ENCODE results near the gene GASK1A.

The GASK1A gene

GRCh38 chr3:43023746-43024145, 44.6 kb downstream of the GASK1A start:
- peak overlapping the region; percentile 62 for H2AFZ ChIP-seq (ENCODE audit: low read depth, low read length)
- no peaks in the 10 kb centered on the region for H3K79me2 ChIP-seq (ENCODE audit: low read length)
- no peaks in the 10 kb centered on the region for H3K36me3 ChIP-seq (replicated peaks; ENCODE audit: low read depth, low read length)
- no peaks in the 10 kb centered on the region for H3K9me3 ChIP-seq (ENCODE audit: insufficient read depth, low read length)
- H3K4me2 ChIP-seq (ENCODE audit: low read length): peak overlapping the region; percentile 64
- no peaks in the 10 kb centered on the region for H4K20me1 ChIP-seq (ENCODE audit: insufficient read depth, low read length)
- H3K4me1 ChIP-seq (ENCODE audit: low read length): peaks cover 32% of the 10 kb centered on the region
- no peak for TF ChIP-seq EZH2phosphoT487 (IDR thresholded peaks at IDR 0.05; ENCODE audit: low read depth)
- TF ChIP-seq CTCF (IDR thresholded peaks at IDR 0.05; ENCODE audit: low read depth, low read length): no peak
- H3K27me3 ChIP-seq (ENCODE audit: low read depth, low read length): peaks cover 10% of the 10 kb centered on the region; the same call in 1 of the 2 replicates
- peak overlapping the region; percentile 38 for H3K4me3 ChIP-seq (ENCODE audit: low read length)
- peak overlapping the region; percentile 61 for H3K27ac ChIP-seq (ENCODE audit: low read length)
- peak overlapping the region; percentile 41; the same call in 1 of the 2 replicates for H3K9ac ChIP-seq (ENCODE audit: low read length)

GRCh38 chr3:43024181-43024885, 45.2 kb downstream of the GASK1A start:
- H4K20me1 ChIP-seq (ENCODE audit: insufficient read depth, low read length): no peaks in the 10 kb centered on the region
- peak overlapping the region; percentile 41; the same call in 1 of the 2 replicates for H3K9ac ChIP-seq (ENCODE audit: low read length)
- peaks cover 32% of the 10 kb centered on the region for H3K4me1 ChIP-seq (ENCODE audit: low read length)
- peak overlapping the region; percentile 62 for H2AFZ ChIP-seq (ENCODE audit: low read depth, low read length)
- H3K4me3 ChIP-seq (ENCODE audit: low read length): peak overlapping the region; percentile 38
- H3K79me2 ChIP-seq (ENCODE audit: low read length): no peaks in the 10 kb centered on the region
- H3K36me3 ChIP-seq (replicated peaks; ENCODE audit: low read depth, low read length): no peaks in the 10 kb centered on the region
- no peaks in the 10 kb centered on the region for H3K9me3 ChIP-seq (ENCODE audit: insufficient read depth, low read length)
- peak overlapping the region; percentile 61 for H3K27ac ChIP-seq (ENCODE audit: low read length)
- peaks cover 10% of the 10 kb centered on the region; the same call in 1 of the 2 replicates for H3K27me3 ChIP-seq (ENCODE audit: low read depth, low read length)
- TF ChIP-seq CTCF (IDR thresholded peaks at IDR 0.05; ENCODE audit: low read depth, low read length) (no peak), EZH2phosphoT487 (IDR thresholded peaks at IDR 0.05; ENCODE audit: low read depth) (no peak)
- H3K4me2 ChIP-seq (ENCODE audit: low read length): peak overlapping the region; percentile 64

GRCh38 chr3:43025423-43025822, 46.3 kb downstream of the GASK1A start:
- no peaks in the 10 kb centered on the region for H3K79me2 ChIP-seq (ENCODE audit: low read length)
- H3K9ac ChIP-seq (ENCODE audit: low read length): no peak overlapping the region
- H3K36me3 ChIP-seq (replicated peaks; ENCODE audit: low read depth, low read length): no peaks in the 10 kb centered on the region
- no peak overlapping the region for H3K27ac ChIP-seq (ENCODE audit: low read length)
- H4K20me1 ChIP-seq (ENCODE audit: insufficient read depth, low read length): no peaks in the 10 kb centered on the region
- no peaks in the 10 kb centered on the region for H3K9me3 ChIP-seq (ENCODE audit: insufficient read depth, low read length)
- H3K27me3 ChIP-seq (ENCODE audit: low read depth, low read length): peaks cover 10% of the 10 kb centered on the region; the same call in 1 of the 2 replicates
- TF ChIP-seq EZH2phosphoT487 (IDR thresholded peaks at IDR 0.05; ENCODE audit: low read depth) (no peak), CTCF (IDR thresholded peaks at IDR 0.05; ENCODE audit: low read depth, low read length) (no peak)
- peaks cover 32% of the 10 kb centered on the region for H3K4me1 ChIP-seq (ENCODE audit: low read length)
- peak overlapping the region; percentile 64 for H3K4me2 ChIP-seq (ENCODE audit: low read length)
- peak overlapping the region; percentile 62; the same call in 1 of the 2 replicates for H2AFZ ChIP-seq (ENCODE audit: low read depth, low read length)
- peak overlapping the region; percentile 29; the same call in 1 of the 2 replicates for H3K4me3 ChIP-seq (ENCODE audit: low read length)

GRCh38 chr3:43028001-43028400, 48.9 kb downstream of the GASK1A start:
- peaks cover 43% of the 10 kb centered on the region for H3K4me1 ChIP-seq (ENCODE audit: low read length)
- no peak overlapping the region for H2AFZ ChIP-seq (ENCODE audit: low read depth, low read length)
- no peak overlapping the region for H3K4me2 ChIP-seq (ENCODE audit: low read length)
- H3K79me2 ChIP-seq (ENCODE audit: low read length): no peaks in the 10 kb centered on the region
- H3K36me3 ChIP-seq (replicated peaks; ENCODE audit: low read depth, low read length): no peaks in the 10 kb centered on the region
- no peaks in the 10 kb centered on the region for H4K20me1 ChIP-seq (ENCODE audit: insufficient read depth, low read length)
- no peak overlapping the region for H3K9ac ChIP-seq (ENCODE audit: low read length)
- no peaks in the 10 kb centered on the region for H3K9me3 ChIP-seq (ENCODE audit: insufficient read depth, low read length)
- no peak overlapping the region for H3K27ac ChIP-seq (ENCODE audit: low read length)
- H3K27me3 ChIP-seq (ENCODE audit: low read depth, low read length): peaks cover 10% of the 10 kb centered on the region; the same call in 1 of the 2 replicates
- no peak overlapping the region for H3K4me3 ChIP-seq (ENCODE audit: low read length)
- TF ChIP-seq EZH2phosphoT487 (IDR thresholded peaks at IDR 0.05; ENCODE audit: low read depth) (no peak), CTCF (IDR thresholded peaks at IDR 0.05; ENCODE audit: low read depth, low read length) (no peak)

Data from OCI-LY3 (cell line).